Neuronal stem cell (in vitro differentiated cells): ENCODE results near the gene ZFYVE28.

Experiments used
- DNase-seq: peaks from one replicate; pipeline ENCODE4 v3.0.0-alpha.2; 2013; ENCODE audit warnings: low spot score
- H2AFZ ChIP-seq: one replicate; pipeline ENCODE4 v1.6.1; 2013; ENCODE audit warnings: mild to moderate bottlenecking, low read length, inconsistent platforms
- H2AK5ac ChIP-seq: 2 replicates; pipeline ENCODE4 v1.6.1; 2013; ENCODE audit warnings: low read depth, mild to moderate bottlenecking, inconsistent platforms, low read length, moderate library complexity, mixed read lengths
- H2BK120ac ChIP-seq: 2 replicates; pipeline ENCODE4 v1.6.1; 2013; ENCODE audit warnings: low read depth, mild to moderate bottlenecking, inconsistent platforms, low read length, moderate library complexity, mixed read lengths
- H2BK12ac ChIP-seq: one replicate; pipeline ENCODE4 v1.6.1; 2013; ENCODE audit warnings: low read length, inconsistent platforms
- H2BK15ac ChIP-seq: 2 replicates; pipeline ENCODE4 v1.6.1; 2013; ENCODE audit warnings: mild to moderate bottlenecking, low read length, inconsistent platforms, mixed read lengths
- H2BK5ac ChIP-seq: one replicate; pipeline ENCODE4 v1.6.1; 2013; ENCODE audit warnings: inconsistent platforms, mild to moderate bottlenecking, low read length, moderate library complexity
- H3K14ac ChIP-seq: one replicate; pipeline ENCODE4 v1.6.1; 2013; ENCODE audit warnings: low read length, inconsistent platforms
- H3K18ac ChIP-seq: 2 replicates; pipeline ENCODE4 v1.6.1; 2013; ENCODE audit warnings: low read length, inconsistent platforms
- H3K23ac ChIP-seq: 2 replicates; pipeline ENCODE4 v1.6.1; 2013; ENCODE audit warnings: low read depth, mild to moderate bottlenecking, mixed read lengths, low read length, inconsistent platforms; ENCODE audit not compliant: poor library complexity
- H3K27ac ChIP-seq: replicated peaks from 3 replicates; pipeline ENCODE4 v1.5.1; 2013; ENCODE audit warnings: low read length, inconsistent platforms
- H3K27me3 ChIP-seq, 3 experiments: 2 replicates each; pipeline ENCODE4 v1.6.1; 2013; ENCODE audit warnings: low read length in 3 of 3, mild to moderate bottlenecking in 2 of 3, inconsistent platforms in 1 of 3, low read depth in 1 of 3, mixed read lengths in 1 of 3, moderate library complexity in 1 of 3; ENCODE audit not compliant: control insufficient read depth in 3 of 3, insufficient read depth in 3 of 3
- H3K36me3 ChIP-seq, 2 donors: replicated peaks in 1 of 2; 2 replicates each; pipeline ENCODE4 v1.6.1; 2013; ENCODE audit warnings: low read length in 2 of 2; ENCODE audit not compliant: control insufficient read depth in 2 of 2, insufficient read depth in 2 of 2
- H3K4ac ChIP-seq: 2 replicates; pipeline ENCODE4 v1.6.1; 2013; ENCODE audit warnings: inconsistent platforms, mild to moderate bottlenecking, low read length, moderate library complexity
- H3K4me1 ChIP-seq, 2 donors: 1 replicate in 1 of 2; 2 replicates in 1 of 2; pipeline ENCODE4 v1.6.1; 2013; ENCODE audit warnings: low read length in 2 of 2, low read depth in 1 of 2; ENCODE audit not compliant: control insufficient read depth in 2 of 2, insufficient read depth in 1 of 2
- H3K4me2 ChIP-seq: one replicate; pipeline ENCODE4 v1.6.1; 2013; ENCODE audit warnings: mild to moderate bottlenecking, low read length, inconsistent platforms; ENCODE audit not compliant: insufficient read depth, poor library complexity, severe bottlenecking
- H3K4me3 ChIP-seq, 2 donors: 2 replicates each; pipeline ENCODE4 v1.5.1; 2013; ENCODE audit warnings: low read length in 2 of 2, mild to moderate bottlenecking in 2 of 2, inconsistent platforms in 1 of 2, moderate library complexity in 1 of 2
- H3K79me1 ChIP-seq: one replicate; pipeline ENCODE4 v1.6.1; 2013; ENCODE audit warnings: low read depth, mild to moderate bottlenecking, inconsistent platforms, low read length, moderate library complexity
- H3K9ac ChIP-seq: one replicate; pipeline ENCODE4 v1.6.1; 2013; ENCODE audit warnings: mild to moderate bottlenecking, low read depth, low read length, inconsistent platforms; ENCODE audit not compliant: poor library complexity
- H3K9me3 ChIP-seq, 2 donors: replicated peaks in 1 of 2; 2 replicates each; pipeline versions ENCODE3 to v1.6.1; 2013; ENCODE audit warnings: low read length in 2 of 2, mild to moderate bottlenecking in 2 of 2, inconsistent platforms in 1 of 2, low read depth in 1 of 2, mixed read lengths in 1 of 2, moderate library complexity in 1 of 2; ENCODE audit not compliant: control insufficient read depth in 2 of 2, insufficient read depth in 1 of 2
- H4K8ac ChIP-seq: one replicate; pipeline ENCODE4 v1.6.1; 2013; ENCODE audit warnings: low read depth, mild to moderate bottlenecking, inconsistent platforms, low read length, moderate library complexity
- H4K91ac ChIP-seq: one replicate; pipeline ENCODE4 v1.6.1; 2013; ENCODE audit warnings: low read length, low read depth, mild to moderate bottlenecking, inconsistent platforms; ENCODE audit not compliant: poor library complexity
- WGBS, 2 donors: extraction: QIAGEN DNeasy Blood & Tissue Kit; methylation state at CpG; one replicate each; pipeline ENCODE4 v1.1.7; 2013; ENCODE audit warnings: missing lambda C conversion rate in 2 of 2, mixed read lengths in 1 of 2; ENCODE audit not compliant: insufficient read length in 2 of 2, insufficient replicate concordance in 1 of 2; ENCODE audit errors: extremely low coverage in 2 of 2; 5-methylcytosine and 5-hydroxymethylcytosine counted together

The ZFYVE28 gene

GRCh38 chr4:2339458-2340271, 78.8 kb downstream of the ZFYVE28 start:
- H3K9me3 ChIP-seq, result peaks cover 0 to 2% of the 10 kb centered on the region in 2 donors
- no peak overlapping the region for H3K4me3 ChIP-seq
- H2AK5ac ChIP-seq, result peak overlapping the region; percentile 74
- H2BK15ac ChIP-seq, result peak overlapping the region; percentile 9
- peaks cover 0 to 9% (median 0%) of the 10 kb centered on the region in 3 experiments for H3K27me3 ChIP-seq
- H3K14ac ChIP-seq, result peak overlapping the region; percentile 64
- no peak overlapping the region for H2BK120ac ChIP-seq
- H2BK5ac ChIP-seq, result peak overlapping the region; percentile 16
- no peaks in the 10 kb centered on the region for H3K36me3 ChIP-seq
- no peak overlapping the region for H2AFZ ChIP-seq
- peak overlapping the region; percentile 88 for H3K18ac ChIP-seq
- no peak overlapping the region for H4K91ac ChIP-seq
- no peak overlapping the region for H3K27ac ChIP-seq
- peak overlapping the region; percentile 89 for H4K8ac ChIP-seq
- DNase-seq, result no peak
- H3K79me1 ChIP-seq, result peaks cover 2% of the 10 kb centered on the region
- no CpG with 5 or more reads among the region's 39 CpGs for WGBS, 2 donors
- H3K4me1 ChIP-seq, result no peaks in the 10 kb centered on the region
- H3K23ac ChIP-seq, result peak overlapping the region; percentile 26
- peak overlapping the region; percentile 56 for H3K4ac ChIP-seq
- H3K4me2 ChIP-seq, result no peak overlapping the region
- peak overlapping the region; percentile 66 for H2BK12ac ChIP-seq
- peak overlapping the region; percentile 37 for H3K9ac ChIP-seq

GRCh38 chr4:2338754-2339457, 79.5 kb downstream of the ZFYVE28 start:
- WGBS, 2 donors, result no CpG with 5 or more reads among the region's 27 CpGs
- no peak overlapping the region for H3K4me2 ChIP-seq
- H4K8ac ChIP-seq, result peak overlapping the region; percentile 89
- no peaks in the 10 kb centered on the region for H3K36me3 ChIP-seq
- H3K23ac ChIP-seq, result peak overlapping the region; percentile 26
- peak overlapping the region; percentile 56 for H3K4ac ChIP-seq
- no peak overlapping the region for H2AFZ ChIP-seq
- H3K18ac ChIP-seq, result peak overlapping the region; percentile 88
- no peak overlapping the region for H3K4me3 ChIP-seq
- peaks cover 2% of the 10 kb centered on the region for H3K79me1 ChIP-seq
- H2BK5ac ChIP-seq, result peak overlapping the region; percentile 16
- H3K27ac ChIP-seq, result no peak overlapping the region
- peak overlapping the region; percentile 9 for H2BK15ac ChIP-seq
- H3K14ac ChIP-seq, result peak overlapping the region; percentile 64
- no peak overlapping the region for H4K91ac ChIP-seq
- DNase-seq, result no peak
- peak overlapping the region; percentile 66 for H2BK12ac ChIP-seq
- H3K4me1 ChIP-seq, result no peaks in the 10 kb centered on the region
- no peak overlapping the region for H2BK120ac ChIP-seq
- peaks cover 0 to 8% (median 0%) of the 10 kb centered on the region in 3 experiments for H3K27me3 ChIP-seq
- H3K9me3 ChIP-seq, result peaks cover 0 to 2% of the 10 kb centered on the region in 2 donors
- peak overlapping the region; percentile 74 for H2AK5ac ChIP-seq
- peak overlapping the region; percentile 37 for H3K9ac ChIP-seq

GRCh38 chr4:2337896-2338295, 80.5 kb downstream of the ZFYVE28 start:
- peaks cover 0 to 2% of the 10 kb centered on the region in 2 donors for H3K9me3 ChIP-seq
- H3K27me3 ChIP-seq, result peaks cover 0 to 10% (median 0%) of the 10 kb centered on the region in 3 experiments
- no peak overlapping the region for H3K27ac ChIP-seq
- DNase-seq, result no peak
- no peak overlapping the region for H2AFZ ChIP-seq
- WGBS, 2 donors, result no CpG with 5 or more reads among the region's 13 CpGs
- H3K4ac ChIP-seq, result peak overlapping the region; percentile 76
- H3K36me3 ChIP-seq, result no peaks in the 10 kb centered on the region
- H3K4me2 ChIP-seq, result no peak overlapping the region
- no peak overlapping the region for H2BK120ac ChIP-seq
- peak overlapping the region; percentile 74 for H2AK5ac ChIP-seq
- H3K9ac ChIP-seq, result no peak overlapping the region
- peaks cover 0 to 4% of the 10 kb centered on the region in 2 donors for H3K4me1 ChIP-seq
- peak overlapping the region; percentile 64 for H4K91ac ChIP-seq
- H2BK12ac ChIP-seq, result peak overlapping the region; percentile 41
- H2BK15ac ChIP-seq, result no peak overlapping the region
- no peak overlapping the region for H4K8ac ChIP-seq
- H3K4me3 ChIP-seq, result no peak overlapping the region
- H2BK5ac ChIP-seq, result no peak overlapping the region
- H3K79me1 ChIP-seq, result peaks cover 2% of the 10 kb centered on the region
- no peak overlapping the region for H3K18ac ChIP-seq
- H3K14ac ChIP-seq, result no peak overlapping the region
- peak overlapping the region; percentile 80 for H3K23ac ChIP-seq
